ENCODE data around the gene YWHAQ.
A peak's percentile ranks its signal among the peaks of the same experiment; 100 is the strongest.

Gene YWHAQ

DNA sequence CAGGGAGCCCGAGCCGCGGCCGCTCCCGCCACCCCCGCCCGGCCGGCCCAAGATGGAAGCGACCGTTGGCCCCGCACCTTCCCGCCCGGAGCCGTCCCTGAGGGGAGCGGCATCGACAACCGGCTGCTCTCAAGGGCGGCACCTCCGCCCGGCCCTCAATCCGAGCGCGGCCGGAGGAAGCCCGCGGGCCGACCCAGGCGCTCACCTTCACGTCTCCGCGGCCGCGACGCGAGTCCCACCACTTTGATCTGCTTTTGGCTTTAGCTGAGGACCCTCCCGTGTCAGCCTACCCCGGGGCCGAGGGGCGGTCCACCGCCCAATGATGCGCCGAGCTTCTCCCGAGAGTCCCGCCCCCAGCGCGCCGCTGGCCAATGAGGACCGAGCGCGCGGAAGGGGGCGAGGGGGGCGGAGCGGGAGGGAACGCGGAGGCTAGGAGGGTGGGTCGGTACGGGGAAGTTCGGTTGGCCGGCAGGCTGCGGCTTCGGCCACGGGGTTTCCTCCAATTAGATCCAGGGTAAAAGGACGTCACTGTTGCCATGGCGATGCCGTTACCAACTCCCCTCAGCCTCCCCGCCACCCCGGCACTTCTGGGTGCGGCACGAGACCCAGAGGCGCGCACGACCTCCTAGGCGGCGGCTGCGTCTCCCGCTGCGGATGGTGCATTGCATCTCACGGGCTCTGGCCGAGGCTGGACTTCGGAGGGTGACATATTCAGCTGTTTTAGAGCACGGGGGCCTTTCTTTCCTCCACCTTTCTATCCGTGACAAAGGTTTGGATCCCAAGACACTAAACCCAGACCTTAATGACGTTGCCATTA lies at the start of gene YWHAQ:
Gene YWHAQ (minus strand): TSS at position 262 of the 817 bp plus-strand sequence. CDS start 545 bp downstream, outside the sequence.
- DNase-seq: peak; percentile 97 to 98

DNA sequence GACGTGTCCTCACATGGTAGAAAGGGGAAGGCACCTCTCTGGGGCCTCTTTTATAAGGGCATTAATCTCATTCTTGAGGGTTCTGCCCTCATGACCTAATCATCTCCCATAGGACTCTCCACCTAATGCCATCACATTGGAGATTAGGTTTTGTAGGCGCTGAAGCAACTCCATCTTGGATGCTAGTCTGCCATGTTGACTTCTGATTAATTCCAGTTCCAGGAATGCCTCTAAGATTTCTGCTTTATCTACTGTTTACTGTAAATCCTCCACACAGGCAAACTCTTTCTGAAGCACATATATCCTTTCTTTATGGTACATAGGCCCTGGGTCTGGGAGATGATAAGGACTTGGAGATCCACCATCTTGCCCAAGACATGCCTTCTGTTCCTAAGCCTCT lies 49.3 kb upstream of the YWHAQ start:
- DNase-seq: no peak

DNA sequence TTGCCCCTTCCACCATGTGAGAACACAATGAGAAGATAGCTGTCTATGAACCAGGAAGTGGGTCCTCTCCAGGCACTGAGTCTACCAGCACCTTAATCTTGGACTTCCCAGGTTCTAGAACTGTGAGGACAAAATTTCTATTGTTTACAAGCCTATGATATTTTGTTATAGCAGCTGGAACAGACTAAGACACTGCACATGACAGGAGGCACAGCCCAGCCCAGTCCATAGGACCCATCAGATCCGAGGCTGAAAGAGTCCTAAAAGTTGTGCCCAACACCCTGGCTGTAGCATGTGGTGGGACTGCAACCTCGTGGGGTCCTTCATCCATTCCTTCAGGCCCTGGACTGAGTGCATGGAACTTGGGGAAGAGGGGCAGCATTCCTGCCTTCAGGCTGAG lies 48.4 kb upstream of the YWHAQ start:
- no peak for DNase-seq

DNA sequence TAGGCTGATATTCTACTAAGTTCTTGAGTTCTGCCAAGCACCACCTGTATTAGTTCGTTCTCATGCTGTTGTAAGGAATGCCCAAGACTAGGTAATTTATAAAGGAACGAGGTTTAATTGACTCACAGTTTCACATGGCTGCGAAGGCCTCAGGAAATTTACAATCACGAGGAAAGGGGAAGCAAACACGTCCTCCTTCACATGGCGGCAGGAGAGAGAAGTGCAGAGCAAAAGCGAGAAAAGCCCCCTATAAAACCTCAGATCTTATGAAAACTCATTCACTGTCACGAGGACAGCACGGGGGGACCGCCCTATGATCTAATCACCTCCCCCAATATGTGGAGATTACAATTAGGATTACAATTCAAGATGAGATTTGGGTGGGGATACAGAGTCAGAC lies 47.7 kb upstream of the YWHAQ start:
- no peak for DNase-seq

DNA sequence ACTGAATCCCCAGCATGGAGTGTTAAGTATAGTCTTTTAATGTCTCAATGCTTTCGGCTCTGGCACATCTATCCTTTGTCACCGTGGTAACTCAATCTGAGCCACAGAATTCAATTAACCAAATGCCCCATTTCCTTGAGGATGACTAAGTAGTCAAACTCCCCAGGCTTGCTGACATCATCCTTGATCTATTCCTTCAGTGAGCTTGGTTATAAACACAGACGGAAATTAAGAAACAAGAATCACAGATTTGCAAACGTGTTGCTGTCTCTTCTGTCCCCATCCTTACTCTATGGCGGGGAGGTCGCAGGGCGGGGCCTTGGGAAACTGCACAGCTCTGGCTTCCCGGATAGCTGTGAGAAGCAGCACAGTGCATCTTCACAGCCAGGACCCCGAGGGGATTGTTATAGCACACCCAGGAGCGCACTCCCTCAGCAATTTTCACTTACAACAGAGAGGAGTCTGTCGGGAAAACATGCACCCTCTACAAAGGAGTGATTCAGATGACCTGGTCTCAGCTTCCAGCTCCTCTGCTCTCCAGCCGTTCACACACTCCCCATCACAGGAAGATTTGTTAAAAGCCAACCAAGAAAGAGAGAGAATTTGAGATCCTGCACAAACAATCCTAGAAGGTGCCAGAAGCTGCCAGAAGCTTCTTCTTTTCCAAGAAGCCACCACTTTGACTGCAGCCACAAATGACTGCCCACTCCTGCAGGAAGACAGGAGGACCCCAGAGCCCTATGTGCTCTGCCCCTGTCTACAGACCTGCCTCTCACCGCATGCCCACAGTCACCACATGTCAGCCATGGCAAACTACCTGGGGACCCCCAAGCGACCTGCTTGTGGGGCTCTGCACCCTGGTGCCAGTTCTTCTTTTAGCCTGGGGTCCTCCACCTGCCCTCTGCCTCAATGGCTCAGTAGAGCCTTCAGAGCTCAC lies 44.9 kb upstream of the YWHAQ start:
- no peak for DNase-seq

DNA sequence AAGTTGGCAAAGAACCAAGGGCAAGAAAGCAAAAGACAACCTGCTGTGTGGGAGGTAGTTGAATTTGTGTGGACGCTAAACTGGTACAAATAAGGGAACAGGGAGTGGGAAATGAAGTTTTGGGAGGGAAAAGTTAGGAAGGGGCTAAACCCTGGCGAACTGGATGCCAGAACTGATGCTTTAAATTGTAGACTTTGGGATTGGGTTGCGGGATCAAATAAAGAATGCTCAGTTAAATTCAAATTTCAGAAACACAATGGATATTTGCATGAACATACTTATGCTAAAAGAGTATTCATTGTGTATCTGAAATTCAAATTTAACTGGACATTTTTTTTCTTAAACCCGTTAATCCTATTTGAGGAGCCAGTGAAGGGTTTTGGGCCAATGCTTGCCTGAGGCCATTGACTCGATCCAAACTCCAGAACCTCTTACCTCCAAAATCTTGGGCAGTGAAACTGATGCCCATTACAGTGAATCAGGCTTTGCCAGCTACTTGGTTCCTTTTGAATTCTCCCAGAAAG lies 44.2 kb upstream of the YWHAQ start:
- DNase-seq: no peak

DNA sequence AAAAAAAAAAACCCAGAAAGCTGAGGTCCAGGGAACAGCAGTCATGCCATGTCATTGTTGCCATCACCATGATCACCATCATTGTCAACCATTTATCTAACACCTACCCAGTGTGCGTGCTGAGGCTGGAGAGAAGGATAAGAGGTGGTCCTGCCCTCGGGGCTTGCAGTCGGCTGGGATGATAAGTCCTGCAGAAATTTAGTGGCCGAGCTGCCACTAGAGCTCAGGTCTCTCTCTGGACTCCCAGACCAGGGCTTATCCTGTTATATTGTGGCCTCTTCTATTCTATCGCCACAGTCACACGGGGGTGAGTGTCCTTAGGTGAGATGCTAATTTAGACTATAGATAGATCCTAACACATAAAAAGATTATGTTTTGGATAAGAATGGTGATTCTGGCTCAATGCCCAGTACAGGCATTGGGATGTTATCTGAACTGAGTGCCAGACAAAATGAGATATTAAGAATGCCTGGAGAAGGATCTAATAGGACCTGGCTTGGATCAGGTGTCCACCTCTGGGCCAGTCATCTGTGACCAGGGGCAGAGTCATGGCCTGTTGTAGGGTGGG lies 43.2 kb upstream of the YWHAQ start:
- DNase-seq: no peak

DNA sequence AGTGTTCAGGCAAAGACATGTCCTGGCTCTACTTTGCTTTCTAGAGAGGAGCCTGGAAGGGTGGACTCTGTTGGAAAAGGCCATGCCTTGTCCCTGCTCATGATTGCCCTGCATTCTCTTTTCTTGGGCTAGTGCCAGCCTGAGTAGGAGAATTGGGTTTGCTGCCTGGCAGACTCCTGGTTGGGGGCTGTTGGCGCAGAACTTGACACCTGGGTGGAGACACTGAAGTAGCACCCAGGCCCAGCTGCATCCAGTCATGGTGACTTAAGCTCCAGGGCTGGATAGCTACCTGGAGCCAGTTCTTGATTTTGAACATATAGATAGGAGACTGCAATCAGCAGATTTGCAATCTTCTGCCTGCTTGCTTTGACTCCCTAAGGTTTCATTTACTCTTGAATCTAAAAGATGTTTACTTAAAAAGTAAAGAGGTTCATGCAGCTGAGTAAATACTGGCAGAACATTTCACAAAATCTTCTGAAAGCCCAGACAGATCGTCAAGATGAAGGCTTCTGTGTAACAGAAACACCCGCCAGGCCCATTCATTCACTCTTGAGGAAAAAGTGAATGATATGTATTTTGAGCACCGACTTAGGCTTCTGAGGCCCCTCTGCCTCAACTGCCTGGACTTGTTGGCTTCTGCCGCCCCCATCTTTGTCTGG lies 38.0 kb upstream of the YWHAQ start:
- no peak for DNase-seq

DNA sequence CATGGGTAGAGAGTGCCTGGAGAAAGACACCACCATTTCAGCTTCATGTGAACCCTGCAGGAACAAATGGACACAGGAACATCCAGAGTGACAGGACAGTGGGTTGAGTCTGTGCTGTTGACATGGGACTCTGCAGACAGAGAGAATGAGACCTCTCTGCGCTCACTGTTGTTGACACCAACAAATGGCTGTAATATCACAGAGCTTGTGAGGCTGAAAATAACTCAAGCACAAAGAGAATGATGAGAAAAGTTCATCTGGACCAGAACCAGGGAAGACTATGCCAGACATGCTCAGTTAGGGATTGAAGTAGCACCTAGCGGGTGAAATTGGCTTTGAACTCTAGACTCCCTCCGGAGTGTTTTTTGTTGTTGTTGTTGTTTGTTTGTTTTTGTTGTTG lies 37.0 kb upstream of the YWHAQ start:
- no peak for DNase-seq

DNA sequence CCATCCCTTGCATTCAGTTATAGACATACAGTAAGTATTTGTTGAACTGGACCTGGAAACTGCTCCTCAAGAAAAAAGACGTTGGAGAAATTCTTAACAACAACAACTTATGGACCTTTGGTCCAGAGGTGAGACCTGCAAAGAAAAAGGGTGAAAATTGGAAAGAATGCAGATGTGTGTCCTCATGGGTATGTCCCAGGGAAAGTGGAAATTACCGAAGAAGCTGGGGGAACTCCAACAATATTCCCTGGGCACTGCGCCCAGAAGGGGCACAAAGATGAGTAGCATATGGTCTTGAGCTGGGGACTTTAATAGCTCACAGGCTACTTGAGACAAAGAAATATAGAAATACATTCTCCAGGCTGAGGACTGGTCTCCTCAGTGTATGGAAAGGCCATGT lies 35.5 kb upstream of the YWHAQ start:
- no peak for DNase-seq

DNA sequence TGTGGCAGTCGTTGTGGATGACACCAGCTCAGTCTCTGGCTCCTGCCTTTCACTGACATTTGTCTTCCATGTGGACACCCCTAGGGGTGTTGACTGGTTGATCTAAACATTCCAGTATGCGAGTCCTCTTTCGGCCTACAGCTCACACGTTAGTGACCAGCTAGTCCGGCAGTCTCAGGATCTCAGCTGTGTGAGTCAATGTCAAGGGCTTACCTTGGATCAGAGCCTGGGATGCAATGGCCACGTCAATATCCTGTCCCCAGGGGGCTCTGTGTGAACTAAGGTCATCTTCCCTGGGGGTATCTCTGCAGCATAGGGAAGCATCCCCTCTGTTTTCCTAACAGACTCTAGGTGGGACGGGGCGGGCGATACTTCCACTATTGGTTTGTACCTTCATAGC lies 35.1 kb upstream of the YWHAQ start:
- no peak for DNase-seq

DNA sequence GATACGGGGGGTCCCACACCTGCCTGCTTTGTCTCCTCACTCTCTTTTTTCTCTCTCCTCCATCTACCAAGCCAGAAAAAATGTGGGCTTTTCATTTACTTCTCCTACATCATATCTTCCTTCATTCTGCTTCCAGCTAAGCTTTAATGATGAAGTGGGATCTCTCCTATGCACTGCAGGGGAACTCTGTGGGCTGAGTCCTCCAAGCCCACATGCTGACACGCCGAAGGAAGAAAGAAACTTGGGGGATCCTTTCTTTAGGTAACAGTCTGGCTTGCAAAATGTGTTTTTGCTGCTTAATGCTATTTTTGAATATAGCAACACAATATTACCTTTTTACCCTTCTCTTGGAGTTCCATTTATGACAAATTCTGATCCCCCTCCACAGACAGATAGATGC lies 33.6 kb upstream of the YWHAQ start:
- DNase-seq: no peak

DNA sequence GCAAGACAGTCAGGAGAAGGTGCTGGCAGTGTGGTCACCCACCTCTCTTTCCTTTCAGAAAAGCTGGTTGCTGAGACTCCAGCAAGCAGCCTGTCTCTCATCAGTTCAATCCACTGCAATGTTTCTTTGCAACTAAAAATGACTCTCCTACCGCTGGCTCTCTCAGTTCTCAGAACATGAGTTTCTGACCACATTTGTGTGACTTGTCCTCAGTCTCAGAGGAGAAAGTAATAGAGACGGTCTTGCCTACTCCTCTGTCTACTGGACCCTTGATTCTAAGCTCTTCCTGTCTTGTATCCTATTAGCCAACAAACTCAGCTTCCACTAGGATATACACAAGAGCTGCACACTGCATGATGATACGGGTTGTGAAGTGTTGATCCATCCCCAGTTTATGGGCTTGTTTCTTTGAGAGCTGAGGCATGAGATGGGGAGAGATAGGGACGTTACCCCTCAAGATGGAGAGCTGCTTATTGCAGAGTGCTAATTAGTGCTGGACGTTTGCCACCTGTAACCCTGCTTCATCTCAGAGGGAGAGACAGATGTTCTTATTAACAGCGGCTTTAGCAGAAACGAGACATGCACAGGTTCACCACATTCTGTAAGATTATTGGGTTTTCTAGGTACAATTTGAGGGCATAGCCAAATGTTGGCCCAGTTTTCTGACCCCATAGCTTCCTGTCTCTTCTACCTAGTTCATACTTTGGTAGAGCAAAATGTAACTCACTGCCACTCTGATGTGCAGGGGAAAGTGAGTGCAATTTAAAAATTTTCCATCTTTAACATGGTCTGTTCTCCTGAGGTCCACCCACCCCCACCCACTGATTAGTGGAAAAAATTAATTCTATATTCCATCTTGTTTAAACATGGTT lies 32.4 kb upstream of the YWHAQ start:
- DNase-seq: no peak

DNA sequence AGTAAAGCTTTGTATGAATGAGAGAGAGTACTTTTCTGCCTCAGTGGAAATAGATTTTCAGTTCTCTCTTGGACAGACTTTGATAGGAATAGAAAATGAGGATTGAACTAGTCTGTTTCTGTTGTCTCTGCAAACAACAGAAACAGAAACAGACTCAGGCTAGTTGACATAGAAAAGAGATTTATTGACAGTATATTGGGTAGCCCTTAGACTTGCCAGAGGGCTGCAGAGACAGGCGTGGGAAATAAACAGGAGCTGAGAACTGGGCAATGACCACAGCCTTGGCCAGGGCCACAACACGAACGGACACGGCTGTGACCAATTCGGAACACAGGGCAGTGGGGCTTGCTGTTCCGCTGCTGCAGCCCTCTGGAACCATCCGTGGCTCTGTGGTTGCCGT lies 30.5 kb upstream of the YWHAQ start:
- no peak for DNase-seq

DNA sequence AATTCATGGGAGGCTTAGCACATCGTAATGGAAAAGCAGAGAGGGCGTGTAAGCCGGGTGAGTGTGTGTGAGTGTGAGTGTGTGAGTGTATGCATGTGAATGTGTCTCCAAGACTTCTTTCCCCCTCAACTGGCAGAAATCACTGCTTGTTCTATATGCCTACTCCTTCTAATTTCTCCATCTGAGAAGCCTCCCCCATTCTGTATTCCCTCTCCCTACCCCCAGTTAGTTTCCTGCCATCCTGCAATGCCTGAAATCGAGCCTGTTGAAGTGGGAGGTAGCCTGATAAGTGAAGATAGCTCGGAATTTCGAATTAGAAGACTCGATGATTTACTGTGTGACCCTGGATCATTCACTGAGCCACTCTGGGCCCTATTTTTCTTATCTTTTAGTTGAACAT lies 30.0 kb upstream of the YWHAQ start:
- DNase-seq: no peak

DNA sequence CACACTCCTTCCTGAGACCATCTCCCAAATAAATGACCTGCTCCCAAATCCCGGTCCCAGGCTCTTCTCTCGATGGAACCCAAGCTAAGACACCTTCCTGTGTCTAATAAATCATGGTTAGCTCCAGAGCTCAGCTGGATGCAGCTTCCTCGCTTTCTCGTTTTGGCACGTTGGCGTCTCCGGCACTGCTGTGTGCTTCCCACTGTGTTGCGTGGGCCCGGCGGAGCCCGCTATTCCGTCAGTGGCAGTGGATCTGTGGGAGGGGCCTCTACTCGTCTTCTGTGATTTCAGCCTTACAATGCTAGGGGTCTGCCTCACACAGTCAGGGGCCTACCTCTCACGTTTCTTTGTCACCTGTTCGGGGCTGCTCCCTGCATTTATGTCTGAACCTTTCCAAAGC lies 29.4 kb upstream of the YWHAQ start:
- no peak for DNase-seq

DNA sequence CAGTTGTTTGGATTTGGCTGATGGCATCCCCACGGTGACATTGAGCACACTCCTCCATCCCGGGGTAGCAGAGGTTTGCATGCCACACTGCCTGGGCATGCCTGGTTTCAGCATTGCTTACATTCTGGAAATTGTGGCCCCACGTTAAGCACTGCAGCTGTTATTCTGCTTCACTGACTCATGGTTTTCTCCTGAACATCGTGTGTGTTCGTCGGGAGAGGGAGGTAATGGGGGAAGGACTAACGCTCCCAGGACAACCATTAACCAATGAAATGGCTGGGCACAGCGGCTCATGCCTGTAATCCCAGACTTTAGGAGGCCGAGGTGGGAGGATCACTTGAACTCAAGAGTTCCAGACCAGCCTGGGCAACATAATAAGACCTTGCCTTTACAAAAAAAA lies 28.2 kb upstream of the YWHAQ start:
- DNase-seq: no peak

DNA sequence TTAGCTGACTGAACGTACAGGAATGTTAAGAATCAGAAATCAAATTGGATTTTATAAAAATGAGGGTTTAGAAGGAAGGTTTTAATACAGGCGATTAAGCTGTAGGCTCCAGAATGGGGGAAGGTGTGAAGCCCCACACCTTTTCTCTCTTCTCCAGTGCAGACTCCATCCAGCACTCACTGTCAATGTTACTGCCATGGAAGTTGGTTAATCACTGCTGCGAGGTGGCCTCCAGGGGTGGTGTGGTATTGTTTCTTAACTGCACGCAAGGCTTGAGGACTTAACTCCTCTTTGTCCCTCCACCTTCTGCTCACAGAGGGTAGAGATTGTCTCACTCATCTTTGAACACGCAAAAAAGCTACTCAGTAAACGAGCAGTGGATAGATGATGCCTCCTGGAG lies 26.9 kb upstream of the YWHAQ start:
- DNase-seq: no peak

DNA sequence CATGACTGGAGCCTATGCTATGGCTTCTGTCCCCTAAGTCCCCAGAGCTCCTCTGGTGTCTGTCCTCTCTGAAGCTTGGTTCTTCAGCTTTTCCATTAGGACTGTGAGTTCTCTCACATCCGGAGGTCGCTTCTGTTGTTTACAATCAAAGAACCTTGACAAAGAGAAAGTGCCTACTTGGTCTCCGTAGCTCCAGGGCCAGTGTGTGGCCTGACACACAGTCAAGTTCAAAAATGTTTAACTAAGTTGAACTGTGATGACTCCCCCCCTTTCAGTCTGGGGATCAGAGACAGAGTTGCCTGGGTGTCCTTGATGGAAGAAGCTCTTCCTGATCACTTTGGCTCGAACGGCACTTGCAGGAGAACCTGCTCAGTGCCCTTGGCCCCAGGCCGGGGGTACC lies 26.3 kb upstream of the YWHAQ start:
- DNase-seq: no peak

DNA sequence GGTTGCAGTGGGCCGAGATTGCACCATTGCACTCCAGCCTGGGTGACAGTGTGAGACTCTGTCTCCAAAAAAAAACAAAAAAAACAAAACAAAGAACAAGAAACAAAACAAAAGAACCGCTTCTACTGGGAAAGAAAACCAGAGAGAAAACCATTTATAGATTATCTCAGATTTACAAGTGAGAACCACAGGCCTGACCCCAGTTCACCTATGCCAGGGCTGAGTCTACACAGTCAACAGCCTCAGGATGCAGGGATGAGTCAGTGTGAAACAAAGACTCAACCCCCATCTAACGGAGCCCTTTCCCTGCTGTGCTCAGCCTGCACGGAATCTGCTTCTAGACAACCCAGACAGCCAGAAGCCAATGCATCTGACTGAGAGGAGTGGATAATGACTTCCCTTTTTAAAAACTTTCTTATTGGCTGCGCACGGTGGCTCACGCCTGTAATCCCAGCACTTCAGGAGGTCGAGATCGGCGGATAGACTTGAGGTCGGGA lies 25.5 kb upstream of the YWHAQ start:
- DNase-seq: peak in 1 of 2 experiments; percentile 20

DNA sequence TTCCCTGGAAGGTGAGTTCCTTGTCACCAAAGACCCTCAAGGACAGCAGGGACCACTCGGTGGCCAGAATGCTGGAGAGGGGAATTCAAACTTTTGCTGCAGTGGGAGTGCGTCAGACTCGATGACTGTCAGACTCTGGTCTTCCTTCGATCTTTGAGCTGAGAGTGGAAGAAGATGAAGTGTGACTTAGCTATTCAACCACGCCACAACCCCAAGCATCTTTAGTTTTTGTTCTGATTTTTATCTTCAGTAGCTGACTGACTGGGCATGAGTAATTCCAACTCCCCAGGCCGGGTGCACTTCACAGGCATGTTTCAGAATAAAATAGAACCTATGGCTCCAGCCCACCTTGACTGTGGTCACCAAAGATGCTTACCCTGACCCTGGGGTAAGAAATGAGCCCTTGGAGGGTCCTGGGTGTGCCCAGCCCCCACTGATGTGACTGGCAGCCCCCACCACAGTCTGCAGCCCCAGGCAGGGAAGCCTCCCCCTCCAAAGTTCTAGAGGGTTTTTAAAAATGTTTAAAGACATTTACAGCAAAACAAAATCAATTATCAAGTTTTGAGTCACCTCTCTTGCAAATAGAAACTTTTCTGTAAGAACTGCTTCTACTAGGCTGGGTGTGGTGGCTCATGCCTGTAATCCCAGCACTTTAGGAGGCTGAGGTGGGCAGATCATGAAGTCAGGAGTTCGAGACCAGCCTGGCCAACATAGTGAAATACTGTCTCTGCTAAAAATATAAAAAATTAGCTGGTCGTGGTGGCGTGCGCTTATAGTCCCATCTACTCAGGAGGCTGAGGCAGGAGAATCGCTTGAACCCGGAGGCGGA lies 24.9 kb upstream of the YWHAQ start:
- no peak for DNase-seq
